ENCODE data around the gene GLDC.

The GLDC gene

GRCh38 chr9:6616951-6617602 is 28.5 kb downstream of the GLDC start:
- no peak for DNase-seq

GRCh38 chr9:6614489-6614888 is 31.0 kb downstream of the GLDC start:
- no peak for DNase-seq

- no peak for DNase-seq
Measured at GRCh38 chr9:6611865-6612264, 33.7 kb downstream of the GLDC start.

- DNase-seq: no peak
Measured at GRCh38 chr9:6610073-6610472, 35.5 kb downstream of the GLDC start.

- DNase-seq: no peak
Measured at GRCh38 chr9:6609497-6610016, 36.0 kb downstream of the GLDC start.

GRCh38 chr9:6605202-6605601 is 40.3 kb downstream of the GLDC start:
- peak in 1 of 2 donors; percentile 12 for DNase-seq

- DNase-seq: no peak
Measured at GRCh38 chr9:6600426-6600825, 45.1 kb downstream of the GLDC start.

- no peak for DNase-seq
Measured at GRCh38 chr9:6600006-6600405, 45.5 kb downstream of the GLDC start.

GRCh38 chr9:6598249-6598725 is 47.2 kb downstream of the GLDC start:
- DNase-seq: no peak

GRCh38 chr9:6592791-6593190 is 52.7 kb downstream of the GLDC start:
- no peak for DNase-seq

- DNase-seq: no peak
Measured at GRCh38 chr9:6592231-6592630, 53.3 kb downstream of the GLDC start.

- DNase-seq: no peak
Measured at GRCh38 chr9:6590772-6591384, 54.7 kb downstream of the GLDC start.

- DNase-seq: no peak
Measured at GRCh38 chr9:6590334-6590733, 55.2 kb downstream of the GLDC start.

GRCh38 chr9:6584881-6585597 is 60.5 kb downstream of the GLDC start:
- peak in 1 of 2 donors; percentile 42 for DNase-seq

- no peak for DNase-seq
Measured at GRCh38 chr9:6581253-6581652, 64.3 kb downstream of the GLDC start.

GRCh38 chr9:6579613-6580012 is 65.9 kb downstream of the GLDC start:
- no peak for DNase-seq

- DNase-seq: no peak
Measured at GRCh38 chr9:6576987-6577386, 68.5 kb downstream of the GLDC start.

- peak in 1 of 2 donors; percentile 24 for DNase-seq
Measured at GRCh38 chr9:6575324-6576034, 70.0 kb downstream of the GLDC start.

GRCh38 chr9:6567140-6567591 is 78.4 kb downstream of the GLDC start:
- no peak for DNase-seq

- DNase-seq: peak in 1 of 2 donors; percentile 36
Measured at GRCh38 chr9:6566409-6567139, 79.0 kb downstream of the GLDC start.

- DNase-seq: no peak
Measured at GRCh38 chr9:6565312-6565711, 80.2 kb downstream of the GLDC start.

GRCh38 chr9:6564868-6565267 is 80.7 kb downstream of the GLDC start:
- no peak for DNase-seq
